Activated effector memory CD4-positive, alpha-beta T cell treated with Interleukin-2 at 50 U/mL for 16 hours (primary cell): Measurements from ENCODE around the gene RUSC1.
"Not testable (repeated sequence)": the region's sequence is repeated elsewhere in the genome, so short reads cannot be mapped to it uniquely, and the experiment has no call there.

ENCODE experiments used
- DNase-seq: peaks from one replicate; pipeline ENCODE4 v3.0.0-alpha.2; 2020

RUSC1 gene

DNA sequence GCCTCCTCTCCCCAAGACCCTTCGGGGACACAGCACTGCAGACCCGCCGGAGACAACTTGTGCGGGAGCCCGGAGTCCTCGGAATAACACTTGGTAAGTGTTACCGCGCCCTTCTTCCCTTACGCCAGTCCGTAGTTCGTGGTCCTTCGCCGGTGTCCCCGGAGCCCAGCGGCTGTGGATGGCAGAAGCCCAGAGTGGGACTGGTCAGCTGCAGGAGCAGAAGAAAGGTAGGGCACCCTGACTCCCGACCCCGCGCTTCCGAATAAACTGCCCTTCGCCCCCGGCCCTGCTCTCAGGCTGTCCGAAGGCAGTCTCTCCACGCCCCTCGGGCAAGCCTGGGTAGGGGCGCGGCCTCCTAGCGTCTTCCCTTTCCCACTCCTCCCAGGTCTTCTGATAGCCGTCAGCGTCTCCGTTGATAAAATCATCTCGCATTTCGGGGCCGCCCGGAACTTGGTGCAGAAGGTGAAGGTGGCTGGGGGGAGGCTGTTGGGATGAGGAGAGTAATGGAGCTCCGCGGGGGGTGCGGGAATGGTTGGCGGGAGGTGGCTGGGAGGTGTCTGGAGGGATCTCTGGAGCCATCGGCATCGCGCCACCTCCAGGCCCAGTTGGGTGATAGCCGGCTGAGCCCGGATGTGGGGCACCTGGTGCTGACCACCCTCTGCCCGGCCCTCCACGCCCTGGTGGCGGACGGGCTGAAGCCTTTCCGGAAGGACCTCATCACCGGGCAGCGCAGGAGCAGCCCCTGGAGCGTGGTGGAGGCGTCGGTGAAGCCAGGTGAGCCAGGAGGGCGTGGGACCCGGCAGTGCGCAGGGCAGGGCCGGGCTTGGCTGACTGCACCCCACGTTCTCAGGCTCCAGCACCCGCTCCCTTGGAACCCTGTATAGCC is 4.3 kb downstream of the RUSC1 start:
- no peak for DNase-seq

DNA sequence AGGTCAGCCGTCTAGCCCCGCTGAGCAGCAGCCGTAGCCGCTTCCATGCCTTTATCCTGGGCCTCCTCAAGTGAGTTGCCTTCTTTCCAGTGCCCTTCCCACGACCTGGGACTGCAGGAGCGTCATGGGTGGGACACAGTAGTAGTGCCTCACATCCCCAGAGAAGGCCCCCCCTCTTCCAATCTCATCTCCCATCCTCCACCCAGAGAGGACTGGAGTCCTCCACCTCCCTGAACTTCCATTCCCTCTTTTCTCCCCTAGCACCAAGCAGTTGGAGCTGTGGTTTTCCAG is 4.9 kb downstream of the RUSC1 start:
- no peak for DNase-seq

DNA sequence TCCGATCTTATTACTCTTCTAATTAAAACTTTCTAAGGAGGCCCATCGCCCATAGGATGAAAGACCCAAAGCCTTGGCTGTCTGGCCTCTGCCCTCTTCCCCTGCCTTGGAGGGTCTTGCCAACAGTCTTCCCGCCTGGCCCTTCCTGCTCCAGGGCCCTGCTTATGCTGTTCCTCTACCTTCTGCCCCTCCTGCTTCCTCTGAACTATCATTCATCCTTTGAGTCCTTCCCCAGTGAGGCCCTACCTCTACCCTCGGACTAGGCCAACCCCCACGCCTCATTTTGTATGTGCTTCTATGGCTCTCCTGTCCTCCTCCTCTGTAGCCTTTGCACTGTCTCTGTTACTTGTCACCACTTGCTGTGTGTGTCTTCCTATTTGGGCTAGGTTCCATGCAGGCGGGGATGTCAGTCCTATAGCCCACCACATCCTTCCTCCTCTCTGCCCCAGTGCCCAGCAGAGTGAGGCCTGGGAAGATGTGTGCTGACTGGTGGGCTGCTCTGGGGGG is 5.4 kb downstream of the RUSC1 start:
- no peak for DNase-seq

DNA sequence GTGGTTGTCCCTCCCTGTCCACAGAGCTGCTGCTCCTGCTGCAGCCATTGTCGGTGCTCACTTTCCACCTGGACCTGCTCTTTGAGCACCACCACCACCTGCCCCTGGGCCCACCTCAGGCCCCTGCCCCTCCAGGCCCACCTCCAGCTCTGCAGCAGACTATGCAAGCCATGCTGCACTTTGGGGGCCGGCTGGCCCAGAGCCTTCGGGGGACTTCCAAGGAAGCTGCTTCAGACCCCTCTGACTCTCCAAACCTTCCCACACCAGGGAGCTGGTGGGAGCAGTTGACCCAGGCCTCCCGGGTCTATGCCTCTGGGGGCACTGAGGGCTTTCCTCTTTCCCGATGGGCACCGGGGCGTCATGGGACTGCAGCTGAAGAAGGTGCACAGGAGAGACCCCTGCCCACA is 5.9 kb downstream of the RUSC1 start:
- no peak for DNase-seq

DNA sequence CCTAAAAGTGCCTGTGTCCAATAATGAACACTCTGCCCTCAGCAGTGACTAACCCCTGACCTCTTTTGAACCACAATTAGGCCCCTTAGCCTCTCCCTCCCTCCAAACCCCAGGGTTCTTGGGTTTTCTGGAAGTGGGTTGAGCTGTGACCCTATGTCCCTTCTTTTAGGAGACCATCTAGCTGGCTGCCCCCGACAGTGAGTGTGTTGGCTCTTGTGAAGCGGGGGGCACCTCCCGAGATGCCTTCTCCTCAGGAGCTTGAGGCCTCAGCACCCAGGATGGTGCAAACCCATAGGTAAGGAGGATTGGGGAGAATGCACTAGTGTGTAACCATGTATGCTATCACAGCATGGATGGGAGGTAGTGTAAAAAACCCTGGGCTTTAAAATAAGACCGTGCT is 7.3 kb downstream of the RUSC1 start:
- no peak for DNase-seq

DNA sequence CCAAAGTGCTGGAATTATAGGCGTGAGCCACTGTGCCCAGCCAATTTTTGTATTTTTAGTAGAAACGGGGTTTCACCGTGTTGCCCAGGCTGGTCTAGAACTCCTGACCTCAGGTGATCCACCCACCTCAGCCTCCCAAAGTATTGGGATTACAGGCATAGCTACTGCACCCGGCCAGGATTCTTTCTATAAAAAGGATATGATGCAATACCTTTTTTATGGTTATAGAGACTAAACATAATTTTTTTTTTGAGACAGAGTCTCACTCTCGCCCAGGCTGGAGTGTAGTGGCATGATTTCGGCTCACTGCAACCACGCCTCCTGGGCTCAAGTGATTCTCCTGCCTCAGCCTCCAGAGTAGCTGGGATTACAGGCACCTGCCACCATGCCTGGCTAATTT is 8.2 kb downstream of the RUSC1 start:
- DNase-seq, result not testable (repeated sequence)

DNA sequence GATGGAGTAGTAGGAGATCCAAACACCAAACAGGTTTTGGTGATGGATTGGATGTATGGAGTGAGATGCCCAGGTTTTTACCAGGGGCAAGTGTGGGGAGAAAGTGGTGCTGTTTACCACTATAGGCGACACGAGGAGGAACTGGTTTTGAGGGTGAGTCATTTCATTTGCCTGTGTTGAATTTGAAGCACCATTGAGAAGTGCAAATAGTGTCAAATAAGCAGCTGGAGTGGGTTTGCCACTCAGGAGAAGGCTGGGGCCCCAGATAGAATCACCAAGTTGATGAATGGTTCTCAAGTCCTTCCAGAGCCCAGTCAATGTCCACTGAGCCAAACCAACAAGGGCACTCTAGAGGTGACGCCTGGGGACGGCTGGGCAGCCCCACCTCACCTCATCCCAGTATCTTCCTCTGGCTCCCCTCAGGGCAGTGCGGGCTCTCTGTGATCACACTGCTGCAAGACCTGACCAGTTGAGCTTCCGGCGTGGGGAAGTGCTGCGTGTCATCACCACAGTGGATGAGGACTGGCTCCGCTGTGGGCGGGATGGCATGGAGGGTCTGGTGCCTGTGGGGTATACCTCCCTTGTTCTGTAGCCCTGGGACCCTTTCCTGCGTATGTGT is 9.4 kb downstream of the RUSC1 start:
- no peak for DNase-seq

DNA sequence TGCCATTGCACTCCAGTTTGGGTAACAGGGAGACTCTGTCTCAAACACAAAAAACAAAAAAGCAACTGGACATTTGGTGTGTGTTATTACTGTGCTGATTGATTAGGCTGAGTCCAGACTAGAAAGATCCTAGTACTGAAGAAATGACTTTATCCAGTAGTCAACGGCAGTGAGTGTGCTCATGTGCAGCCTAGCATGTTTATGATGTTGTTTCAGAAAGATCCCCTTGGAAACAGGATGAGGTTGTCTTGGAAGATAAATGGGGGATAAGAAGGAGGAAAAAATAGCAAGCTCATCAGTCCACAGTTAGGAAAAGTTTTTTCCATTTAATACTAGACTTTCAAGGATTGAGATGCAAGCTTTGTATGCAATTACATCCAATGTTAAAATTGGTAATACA is 14.3 kb downstream of the RUSC1 start:
- no peak for DNase-seq

DNA sequence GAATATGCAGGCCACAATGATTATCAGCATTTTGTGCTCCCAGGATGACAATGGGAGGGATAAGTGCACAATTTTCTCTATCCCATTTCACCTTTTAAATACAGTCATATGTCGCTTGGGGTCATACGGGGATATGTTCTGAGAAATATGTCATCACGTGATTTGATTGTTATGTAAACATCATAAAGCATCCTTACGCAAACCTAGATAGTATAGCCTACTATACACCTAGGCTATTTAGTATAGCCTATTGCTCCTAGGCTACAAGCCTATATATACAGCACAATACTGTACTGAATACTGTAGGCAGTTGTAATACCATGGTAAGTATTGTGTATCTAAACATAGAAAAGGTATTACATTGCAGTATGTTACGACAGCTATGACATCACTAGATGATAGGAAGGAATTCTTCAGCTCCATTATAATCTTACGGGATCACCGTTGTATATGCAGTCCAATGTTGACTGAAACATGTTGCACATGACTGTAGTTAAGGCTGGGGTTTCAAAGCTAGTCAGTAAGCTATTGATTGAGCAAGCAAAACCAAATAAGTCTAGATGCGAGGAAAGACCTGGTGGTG is 18.9 kb downstream of the RUSC1 start:
- no peak for DNase-seq

DNA sequence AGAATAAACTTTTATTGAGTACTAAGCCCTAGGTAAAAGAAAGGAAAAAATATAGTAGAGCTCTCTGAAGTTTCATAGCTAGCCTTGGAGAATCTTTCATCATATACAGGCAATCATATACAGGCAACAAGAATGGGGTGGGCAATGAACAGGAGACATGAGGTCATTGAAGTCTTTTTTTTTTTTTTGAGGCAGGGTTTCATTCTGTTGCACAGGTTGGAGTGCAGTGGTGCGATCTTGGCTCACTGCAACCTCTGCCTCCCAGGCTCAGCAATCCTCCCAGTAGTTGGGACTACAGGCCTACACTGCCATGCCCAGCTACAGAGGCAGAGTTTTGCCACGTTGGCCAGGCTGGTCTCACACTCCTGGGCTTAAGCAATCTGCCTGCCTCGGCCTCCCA is 22.1 kb downstream of the RUSC1 start:
- DNase-seq, result no peak

DNA sequence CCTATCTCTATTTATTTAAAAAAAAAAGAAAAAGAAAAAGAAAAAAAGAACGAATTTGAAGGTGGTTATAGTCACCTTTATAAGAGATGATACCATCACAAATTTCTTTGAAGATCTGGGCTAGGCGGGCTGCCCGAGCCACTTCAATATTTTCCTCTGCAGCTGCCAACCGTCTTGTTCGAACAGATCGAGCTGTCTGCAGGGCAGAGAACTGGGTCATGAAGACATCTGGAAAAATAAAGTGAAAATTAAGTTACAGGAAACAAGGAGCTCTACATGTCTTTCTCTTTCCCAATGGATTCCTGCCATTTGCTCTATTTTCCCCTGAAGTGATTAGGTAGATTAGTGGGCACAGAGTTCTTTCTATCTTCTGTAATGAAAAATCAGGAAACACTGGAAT is 31.9 kb downstream of the RUSC1 start:
- DNase-seq, result no peak

DNA sequence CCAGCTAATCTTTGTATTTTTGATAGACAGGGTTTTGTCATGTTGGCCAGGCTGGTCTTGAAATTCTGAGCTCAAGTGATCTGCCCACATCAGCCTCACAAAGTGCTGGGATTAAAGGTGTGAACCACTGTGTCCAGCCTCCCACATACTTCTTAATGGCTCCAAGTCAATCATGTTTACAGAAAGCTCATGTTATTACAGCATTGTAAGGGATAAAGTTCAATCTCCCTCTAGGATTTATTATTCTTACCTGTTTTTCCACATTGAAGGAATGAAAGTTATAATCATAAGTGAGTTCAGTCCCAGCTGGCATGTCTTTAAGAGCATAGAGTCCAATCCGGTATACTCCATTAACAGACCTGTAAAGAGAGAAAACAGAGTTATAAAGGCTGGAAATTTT is 39.4 kb downstream of the RUSC1 start:
- no peak for DNase-seq

DNA sequence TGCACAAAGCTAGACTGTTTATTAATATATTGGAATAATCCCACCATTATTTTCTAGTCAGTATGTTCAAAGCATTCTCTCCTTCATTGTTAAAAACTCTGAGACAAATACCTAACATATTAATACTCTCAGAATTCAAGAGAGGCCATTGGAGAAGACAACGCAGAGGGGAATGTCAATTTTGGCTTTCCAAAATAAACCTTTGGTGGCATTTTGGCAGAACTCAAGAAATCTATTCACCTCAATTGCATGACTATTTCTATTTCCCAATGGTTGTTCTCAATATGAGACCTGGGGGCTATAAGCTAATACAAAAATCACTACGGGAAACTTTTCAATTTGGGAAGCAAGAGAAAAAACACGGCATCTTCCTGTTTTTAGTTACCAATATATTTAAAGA is 58.5 kb downstream of the RUSC1 start:
- no peak for DNase-seq

DNA sequence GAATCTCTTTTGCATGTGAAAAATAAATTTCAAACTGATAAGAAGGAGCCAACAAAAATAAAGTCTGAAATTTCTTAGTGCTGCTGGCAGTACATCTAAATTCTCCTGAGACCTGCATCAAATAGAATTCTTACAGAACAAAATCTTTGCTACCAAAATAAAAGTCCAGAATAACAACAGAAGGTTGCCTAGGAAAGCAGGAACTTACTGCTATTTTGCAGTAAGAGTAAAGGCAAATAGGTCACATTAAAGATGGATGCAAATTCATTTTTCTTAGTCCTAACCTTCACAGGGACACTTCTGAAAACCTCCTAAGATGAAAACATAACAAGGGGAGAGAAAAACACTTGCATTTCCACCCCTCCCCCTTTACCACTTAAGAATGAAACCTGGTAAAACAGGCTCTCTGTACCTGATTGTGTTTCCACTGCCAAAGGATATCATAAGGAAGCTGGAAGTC is 59.0 kb downstream of the RUSC1 start:
- DNase-seq, result no peak
